ENCODE measurements around the gene PTGER3. TPM values are rescaled to one million over a fixed set of nuclear protein-coding genes. Genes with fewer than 3 reads are reported as not detected.

Gene PTGER3
- total RNA-seq, 4 donors from 2014 or later, result 23.1 to 60.8 (median 48.8) TPM

DNA sequence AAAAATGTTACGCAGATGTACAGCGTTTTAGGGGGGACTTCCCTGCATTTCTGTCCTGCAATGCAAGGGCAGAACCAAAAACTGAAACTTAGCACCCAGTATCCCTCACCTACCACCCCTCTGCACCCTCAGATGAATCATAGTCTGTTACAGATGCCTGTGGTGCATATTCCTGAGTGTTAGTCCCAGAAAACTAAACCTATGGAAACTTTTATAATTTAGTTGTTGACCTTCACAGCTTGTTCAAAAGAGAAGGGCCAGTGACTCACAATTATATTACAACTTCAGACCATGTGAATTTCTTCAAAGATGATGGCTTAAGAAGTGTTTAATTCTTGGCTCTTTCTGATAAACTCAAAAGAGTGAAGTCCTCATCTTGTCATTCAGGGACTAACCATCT lies 5.8 kb downstream of the PTGER3 start:
- Histone ChIP-seq H3K4me3 (no peak overlapping the region), H3K27me3 (peaks cover 5% of the 10 kb centered on the region), H3K4me1 (peaks cover 15% of the 10 kb centered on the region), H3K36me3 (no peaks in the 10 kb centered on the region), H3K27ac (no peak overlapping the region), H3K9me3 (no peaks in the 10 kb centered on the region)
- 63% methylated on average over 2 of the region's 2 CpGs for WGBS
- no peak for TF ChIP-seq POLR2AphosphoS5 (IDR thresholded peaks at IDR 0.05)
- no peak for TF ChIP-seq POLR2A (IDR thresholded peaks at IDR 0.05)
- TF ChIP-seq, protein P1, sequence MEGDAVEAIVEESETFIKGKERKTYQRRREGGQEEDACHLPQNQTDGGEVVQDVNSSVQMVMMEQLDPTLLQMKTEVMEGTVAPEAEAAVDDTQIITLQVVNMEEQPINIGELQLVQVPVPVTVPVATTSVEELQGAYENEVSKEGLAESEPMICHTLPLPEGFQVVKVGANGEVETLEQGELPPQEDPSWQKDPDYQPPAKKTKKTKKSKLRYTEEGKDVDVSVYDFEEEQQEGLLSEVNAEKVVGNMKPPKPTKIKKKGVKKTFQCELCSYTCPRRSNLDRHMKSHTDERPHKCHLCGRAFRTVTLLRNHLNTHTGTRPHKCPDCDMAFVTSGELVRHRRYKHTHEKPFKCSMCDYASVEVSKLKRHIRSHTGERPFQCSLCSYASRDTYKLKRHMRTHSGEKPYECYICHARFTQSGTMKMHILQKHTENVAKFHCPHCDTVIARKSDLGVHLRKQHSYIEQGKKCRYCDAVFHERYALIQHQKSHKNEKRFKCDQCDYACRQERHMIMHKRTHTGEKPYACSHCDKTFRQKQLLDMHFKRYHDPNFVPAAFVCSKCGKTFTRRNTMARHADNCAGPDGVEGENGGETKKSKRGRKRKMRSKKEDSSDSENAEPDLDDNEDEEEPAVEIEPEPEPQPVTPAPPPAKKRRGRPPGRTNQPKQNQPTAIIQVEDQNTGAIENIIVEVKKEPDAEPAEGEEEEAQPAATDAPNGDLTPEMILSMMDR (IDR thresholded peaks at IDR 0.05), result no peak
- TF ChIP-seq EP300 (IDR thresholded peaks at IDR 0.05), result no peak
- DNase-seq (ENCODE audit: low spot score in 2 of 2), result no peak

DNA sequence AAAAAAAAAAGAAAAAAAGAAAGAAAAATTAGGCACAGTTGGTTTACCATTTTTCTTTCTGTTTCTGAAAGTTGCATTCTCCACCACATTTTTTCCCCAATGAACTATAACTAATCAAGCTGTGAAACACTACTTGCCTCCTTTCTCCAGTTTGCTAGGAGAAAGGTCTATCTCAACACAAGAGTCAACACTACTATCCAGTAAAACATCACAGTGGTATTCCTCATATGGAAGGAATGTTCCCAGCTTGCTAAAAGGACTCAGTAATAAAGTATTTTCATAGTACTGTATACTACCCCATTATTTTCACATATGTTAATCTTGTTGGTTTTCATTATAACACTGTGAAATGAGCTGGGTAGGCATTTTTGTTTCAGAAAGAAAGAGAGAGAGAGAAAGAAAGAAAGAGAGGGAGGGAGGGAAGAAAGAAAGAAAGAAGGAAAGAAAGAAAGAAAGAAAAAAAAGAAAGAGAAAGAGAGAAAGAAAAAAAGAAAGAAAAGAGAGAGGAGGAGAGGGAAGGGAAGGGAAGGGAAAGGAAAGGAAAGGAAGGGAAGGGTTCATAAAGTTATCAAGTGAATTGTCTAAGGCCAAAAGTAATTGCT lies 7.9 kb downstream of the PTGER3 start:
- H3K4me3 ChIP-seq, result no peak overlapping the region

DNA sequence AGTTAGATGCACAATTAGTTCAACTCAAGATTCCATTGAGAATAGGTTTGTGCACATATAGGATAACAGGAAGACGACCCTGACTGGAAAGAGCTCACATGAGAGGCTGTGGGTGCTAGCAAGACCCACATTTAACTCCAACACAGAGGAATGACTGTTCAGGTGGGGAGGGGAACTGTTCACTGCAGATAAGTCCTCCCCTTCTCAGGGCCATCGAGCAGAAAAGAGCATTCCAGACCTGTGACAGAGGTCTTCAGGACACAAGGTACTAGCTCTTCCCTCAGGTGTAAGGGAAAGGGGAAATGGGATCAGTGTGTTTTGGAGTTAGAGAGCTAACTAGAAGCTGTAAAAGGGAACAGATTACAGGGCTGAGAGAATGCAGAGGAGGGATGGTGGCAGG lies 8.7 kb downstream of the PTGER3 start:
- H3K4me1 ChIP-seq, result peaks cover 5% of the 10 kb centered on the region
- 69% methylated on average over 2 of the region's 2 CpGs for WGBS
- no peak overlapping the region for H3K27ac ChIP-seq

More for the DNA sequence above, 7.9 kb downstream of the PTGER3 start:
- no peak for TF ChIP-seq POLR2AphosphoS5 (IDR thresholded peaks at IDR 0.05)
- TF ChIP-seq, protein P1 (IDR thresholded peaks at IDR 0.05), result no peak
- TF ChIP-seq EP300 (IDR thresholded peaks at IDR 0.05), result no peak
- no peak for TF ChIP-seq POLR2A (IDR thresholded peaks at IDR 0.05)
- H3K4me1 ChIP-seq, result peaks cover 5% of the 10 kb centered on the region
- no peak for DNase-seq (ENCODE audit: low spot score in 2 of 2)
- no peaks in the 10 kb centered on the region for H3K9me3 ChIP-seq
- no peaks in the 10 kb centered on the region for H3K27me3 ChIP-seq
- H3K36me3 ChIP-seq, result no peaks in the 10 kb centered on the region
- H3K27ac ChIP-seq, result no peak overlapping the region

DNA sequence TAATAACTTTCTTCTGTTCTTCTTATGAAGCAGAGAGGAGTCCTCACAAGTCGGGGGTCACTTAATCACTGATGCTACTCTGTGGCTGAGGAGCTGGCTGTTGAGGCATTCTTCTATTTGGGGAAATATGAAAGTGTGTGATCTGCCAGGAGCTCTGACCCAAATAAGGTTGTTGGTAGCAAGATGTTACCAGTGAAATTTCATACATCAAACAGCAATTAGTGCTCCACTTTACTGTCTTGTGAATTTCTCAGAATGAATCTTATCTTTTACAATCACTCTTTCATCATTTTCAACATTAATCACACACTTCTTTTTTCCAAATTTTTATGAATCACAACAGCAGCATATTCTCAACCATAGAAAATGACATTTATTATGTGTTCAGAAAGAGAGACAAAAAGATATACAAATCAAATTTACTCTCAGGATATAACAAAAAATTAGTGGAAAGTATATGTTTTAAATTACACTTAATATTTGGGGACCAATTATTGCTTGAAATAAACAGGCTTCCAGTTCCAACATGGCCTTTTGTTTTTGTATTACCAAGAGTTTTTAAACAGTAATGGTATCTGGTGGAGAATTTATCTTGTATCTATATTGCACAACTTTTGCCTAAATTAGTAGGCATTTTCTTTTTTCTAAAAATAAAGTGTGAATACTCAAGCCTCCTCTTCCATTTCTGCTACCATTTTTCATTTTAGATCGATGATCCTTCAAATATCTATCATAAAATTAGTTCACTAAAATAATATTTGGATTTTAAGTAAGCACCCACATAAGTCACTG lies 9.6 kb downstream of the PTGER3 start:
- Histone ChIP-seq H3K4me1 (peaks cover 2% of the 10 kb centered on the region), H3K4me3 (no peak overlapping the region), H3K27me3 (no peaks in the 10 kb centered on the region), H3K36me3 (no peaks in the 10 kb centered on the region), H3K9me3 (no peaks in the 10 kb centered on the region), H3K27ac (no peak overlapping the region)
- WGBS, result 83% methylated on average over 2 of the region's 2 CpGs
- TF ChIP-seq POLR2A (IDR thresholded peaks at IDR 0.05), result no peak
- no peak for DNase-seq (ENCODE audit: low spot score in 2 of 2)

More for the DNA sequence above, 8.7 kb downstream of the PTGER3 start:
- Histone ChIP-seq H3K9me3 (no peaks in the 10 kb centered on the region), H3K27me3 (no peaks in the 10 kb centered on the region), H3K36me3 (no peaks in the 10 kb centered on the region), H3K4me3 (no peak overlapping the region)
- no peak for TF ChIP-seq POLR2AphosphoS5 (IDR thresholded peaks at IDR 0.05)
- TF ChIP-seq POLR2A (IDR thresholded peaks at IDR 0.05), result no peak
- TF ChIP-seq, protein P1 (IDR thresholded peaks at IDR 0.05), result no peak
- TF ChIP-seq EP300 (IDR thresholded peaks at IDR 0.05), result no peak
- no peak for DNase-seq (ENCODE audit: low spot score in 2 of 2)

DNA sequence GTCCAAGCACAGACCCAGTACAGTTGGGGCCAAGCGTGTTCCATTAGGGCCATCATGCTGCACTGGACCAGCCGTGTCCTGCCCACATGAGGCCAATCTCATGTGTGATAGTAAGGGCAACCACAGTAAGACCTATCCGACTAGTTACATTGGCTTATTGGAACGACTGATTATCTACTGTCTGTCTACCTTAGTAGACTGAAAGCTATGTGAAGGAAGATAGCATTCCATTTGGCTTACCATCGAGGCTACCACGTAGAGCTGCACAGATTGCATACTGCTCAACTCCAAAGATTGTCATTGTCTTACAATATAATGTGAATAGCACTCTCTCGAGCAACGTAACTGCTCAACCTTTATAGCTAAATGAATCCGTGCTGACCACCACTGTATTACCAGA lies 10.6 kb downstream of the PTGER3 start:
- no peaks in the 10 kb centered on the region for H3K27me3 ChIP-seq
- H3K4me1 ChIP-seq, result no peaks in the 10 kb centered on the region
- DNase-seq (ENCODE audit: low spot score in 2 of 2), result no peak
- 96% methylated on average over 8 of the region's 9 CpGs for whole genome bisulfite sequencing
- TF ChIP-seq, protein P1 (IDR thresholded peaks at IDR 0.05), result no peak
- TF ChIP-seq POLR2AphosphoS5 (IDR thresholded peaks at IDR 0.05) (no peak), EP300 (IDR thresholded peaks at IDR 0.05) (no peak), POLR2A (IDR thresholded peaks at IDR 0.05) (no peak)
- H3K9me3 ChIP-seq, result no peaks in the 10 kb centered on the region
- H3K4me3 ChIP-seq, result no peak overlapping the region
- H3K36me3 ChIP-seq, result no peaks in the 10 kb centered on the region
- H3K27ac ChIP-seq, result no peak overlapping the region
